Measurements from ENCODE around the gene RAB40B. TPM values are rescaled to one million over a fixed set of nuclear protein-coding genes. Genes with fewer than 3 reads are reported as not detected.

RAB40B gene
- total and polyA plus RNA-seq, 2 of the 13 experiments (the other 11 are each of a cell fraction or from before 2014, with no cell fraction given): 6.2 to 6.5 TPM

DNA sequence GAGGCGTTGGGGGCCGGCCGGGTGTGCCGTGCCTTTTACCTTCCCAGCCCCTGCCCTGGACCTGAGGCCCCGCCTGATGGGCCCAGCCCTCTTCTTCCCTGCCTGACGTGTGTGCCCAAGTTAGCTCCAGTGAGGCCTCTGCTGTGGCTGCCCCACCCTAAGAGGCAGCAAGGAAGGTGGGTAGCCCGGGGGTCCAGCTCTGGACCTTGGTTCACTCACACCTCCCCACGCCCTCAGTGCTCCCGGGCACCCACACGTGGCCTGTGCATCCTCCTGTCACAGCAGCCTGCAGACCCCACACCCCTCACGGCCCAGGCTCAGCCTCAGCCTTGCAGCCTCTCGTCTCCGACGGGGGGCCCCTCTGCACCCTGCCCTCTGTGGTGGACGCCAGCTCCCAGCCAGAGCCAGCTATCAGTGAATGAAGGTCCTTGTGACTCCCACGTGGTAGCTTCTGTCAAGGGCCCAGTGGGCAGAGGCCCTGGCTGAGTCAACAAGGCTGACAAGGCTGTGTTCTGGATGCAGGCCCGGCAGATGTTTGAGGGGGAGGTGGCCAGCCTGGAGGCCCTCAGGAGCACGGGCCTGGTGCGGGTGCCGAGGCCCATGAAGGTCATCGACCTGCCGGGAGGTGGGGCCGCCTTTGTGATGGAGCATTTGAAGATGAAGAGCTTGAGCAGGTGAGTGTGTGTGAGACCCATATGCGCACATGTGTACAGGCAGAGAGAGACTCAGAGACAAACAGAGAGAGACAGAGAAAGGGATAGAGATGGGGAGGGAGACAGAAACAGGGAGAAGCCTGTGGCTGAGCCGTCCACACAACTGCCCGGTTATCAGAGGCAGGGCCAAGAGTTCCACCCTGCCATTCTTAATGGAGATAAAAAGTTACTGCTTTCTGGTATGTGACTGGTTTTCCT is 39.7 kb upstream of the RAB40B start (continued):
- peak; percentile 91; the same call in 1 of the 2 replicates for TF ChIP-seq THAP9 (CRISPR knock-in tag; IDR thresholded peaks at IDR 0.05; ENCODE audit: borderline replicate concordance)
- TF ChIP-seq ZNF703 (CRISPR knock-in tag; IDR thresholded peaks at IDR 0.05; ENCODE audit: borderline replicate concordance): peak; percentile 98
- TF ChIP-seq ZNF678 (CRISPR knock-in tag; IDR thresholded peaks at IDR 0.05): peak; percentile 99
- TF ChIP-seq ONECUT2 (CRISPR knock-in tag; IDR thresholded peaks at IDR 0.05): peak; percentile 75
- TF ChIP-seq, protein P1, sequence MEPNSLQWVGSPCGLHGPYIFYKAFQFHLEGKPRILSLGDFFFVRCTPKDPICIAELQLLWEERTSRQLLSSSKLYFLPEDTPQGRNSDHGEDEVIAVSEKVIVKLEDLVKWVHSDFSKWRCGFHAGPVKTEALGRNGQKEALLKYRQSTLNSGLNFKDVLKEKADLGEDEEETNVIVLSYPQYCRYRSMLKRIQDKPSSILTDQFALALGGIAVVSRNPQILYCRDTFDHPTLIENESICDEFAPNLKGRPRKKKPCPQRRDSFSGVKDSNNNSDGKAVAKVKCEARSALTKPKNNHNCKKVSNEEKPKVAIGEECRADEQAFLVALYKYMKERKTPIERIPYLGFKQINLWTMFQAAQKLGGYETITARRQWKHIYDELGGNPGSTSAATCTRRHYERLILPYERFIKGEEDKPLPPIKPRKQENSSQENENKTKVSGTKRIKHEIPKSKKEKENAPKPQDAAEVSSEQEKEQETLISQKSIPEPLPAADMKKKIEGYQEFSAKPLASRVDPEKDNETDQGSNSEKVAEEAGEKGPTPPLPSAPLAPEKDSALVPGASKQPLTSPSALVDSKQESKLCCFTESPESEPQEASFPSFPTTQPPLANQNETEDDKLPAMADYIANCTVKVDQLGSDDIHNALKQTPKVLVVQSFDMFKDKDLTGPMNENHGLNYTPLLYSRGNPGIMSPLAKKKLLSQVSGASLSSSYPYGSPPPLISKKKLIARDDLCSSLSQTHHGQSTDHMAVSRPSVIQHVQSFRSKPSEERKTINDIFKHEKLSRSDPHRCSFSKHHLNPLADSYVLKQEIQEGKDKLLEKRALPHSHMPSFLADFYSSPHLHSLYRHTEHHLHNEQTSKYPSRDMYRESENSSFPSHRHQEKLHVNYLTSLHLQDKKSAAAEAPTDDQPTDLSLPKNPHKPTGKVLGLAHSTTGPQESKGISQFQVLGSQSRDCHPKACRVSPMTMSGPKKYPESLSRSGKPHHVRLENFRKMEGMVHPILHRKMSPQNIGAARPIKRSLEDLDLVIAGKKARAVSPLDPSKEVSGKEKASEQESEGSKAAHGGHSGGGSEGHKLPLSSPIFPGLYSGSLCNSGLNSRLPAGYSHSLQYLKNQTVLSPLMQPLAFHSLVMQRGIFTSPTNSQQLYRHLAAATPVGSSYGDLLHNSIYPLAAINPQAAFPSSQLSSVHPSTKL (CRISPR knock-in tag; IDR thresholded peaks at IDR 0.05): peak; percentile 97
- peak; percentile 84 for TF ChIP-seq NFATC3 (CRISPR knock-in tag; IDR thresholded peaks at IDR 0.05)
- TF ChIP-seq CENPT (CRISPR knock-in tag; IDR thresholded peaks at IDR 0.05; ENCODE audit: low read depth): peak; percentile 98
- TF ChIP-seq TEAD2 (CRISPR knock-in tag; IDR thresholded peaks at IDR 0.05): peak; percentile 97; the same call in 1 of the 2 replicates
- TF ChIP-seq FOSL2 (CRISPR knock-in tag; IDR thresholded peaks at IDR 0.05): peak; percentile 94
- peak; percentile 97 for TF ChIP-seq ZNF777 (CRISPR knock-in tag; IDR thresholded peaks at IDR 0.05)
- TF ChIP-seq, protein P2, sequence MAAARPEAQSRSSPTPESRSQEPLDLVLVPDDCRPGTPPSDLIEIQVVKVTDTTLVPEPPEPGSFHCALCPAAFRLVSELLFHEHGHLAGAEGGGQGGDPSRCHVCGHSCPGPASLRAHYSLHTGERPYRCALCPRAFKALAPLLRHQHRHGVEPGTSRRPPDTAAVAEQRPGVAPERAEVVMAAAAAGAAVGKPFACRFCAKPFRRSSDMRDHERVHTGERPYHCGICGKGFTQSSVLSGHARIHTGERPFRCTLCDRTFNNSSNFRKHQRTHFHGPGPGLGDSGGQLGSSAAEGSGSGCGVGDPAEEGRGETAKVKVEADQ (CRISPR knock-in tag; IDR thresholded peaks at IDR 0.05; ENCODE audit: borderline replicate concordance): peak; percentile 96; the same call in 1 of the 2 replicates
- peak; percentile 100 for TF ChIP-seq ZNF781 (CRISPR knock-in tag; IDR thresholded peaks at IDR 0.05; ENCODE audit: borderline replicate concordance, not compliant biosample characterization)
- peak; percentile 90 for TF ChIP-seq ZEB1 (IDR thresholded peaks at IDR 0.05; ENCODE audit: insufficient replicate concordance, low read depth)
- peak; percentile 99 for TF ChIP-seq ARNTL (CRISPR knock-in tag; IDR thresholded peaks at IDR 0.05)
- peak; percentile 99 for TF ChIP-seq BATF2 (CRISPR knock-in tag; IDR thresholded peaks at IDR 0.05)
- TF ChIP-seq GABPB1 (CRISPR knock-in tag; IDR thresholded peaks at IDR 0.05): peak; percentile 88
- TF ChIP-seq ZNF205 (CRISPR knock-in tag; IDR thresholded peaks at IDR 0.05): peak; percentile 98
